HCT116 (cell line): ENCODE results near the gene WWOX.

ENCODE experiments used
- CEBPB ChIP-seq: IDR thresholded peaks from 2 replicates; pipeline ENCODE4 v1.6.1; 2012; ENCODE audit warnings: low read depth
- CTCF ChIP-seq, 3 experiments: fragments of 200-600 bp in 1 of 3; sonication (generic) in 1 of 3; IDR thresholded peaks in 2 of 3; conservative IDR thresholded peaks in 1 of 3; 2 replicates each; pipeline ENCODE4 v1.5.1; 2012 to 2017; ENCODE audit warnings: low read depth in 2 of 3, low read length in 2 of 3, antibody characterized with exemption in 1 of 3, borderline replicate concordance in 1 of 3, control low read depth in 1 of 3, mild to moderate bottlenecking in 1 of 3, mixed read lengths in 1 of 3, mixed run types in 1 of 3, moderate library complexity in 1 of 3; ENCODE audit not compliant: insufficient read depth in 1 of 3
- EZH2 ChIP-seq: fragments of 200-600 bp; sonication (generic); IDR thresholded peaks from 2 replicates; pipeline ENCODE4 v1.6.1; 2017; ENCODE audit warnings: antibody characterized with exemption, mixed run types
- POLR2A ChIP-seq: IDR thresholded peaks from 2 replicates; pipeline ENCODE4 v1.7.0; 2011; ENCODE audit warnings: borderline replicate concordance; ENCODE audit not compliant: insufficient read depth, insufficient read length; ENCODE audit errors: extremely low read depth
- RAD21 ChIP-seq: IDR thresholded peaks from 2 replicates; pipeline ENCODE4 v1.6.1; 2012; ENCODE audit warnings: low read depth, mild to moderate bottlenecking
- SP1 ChIP-seq: IDR thresholded peaks from 2 replicates; pipeline ENCODE4 v1.6.1; 2012; ENCODE audit warnings: low read depth

- TF ChIP-seq CTCF (IDR thresholded peaks at IDR 0.05 in 2 of 3, conservative IDR thresholded peaks at IDR 0.05 in 1 of 3; ENCODE audit: borderline replicate concordance in 1 of 3, insufficient read depth in 1 of 3, low read depth in 2 of 3, low read length in 2 of 3), result no peak
- TF ChIP-seq POLR2A, result no peak
- TF ChIP-seq RAD21, result no peak
- no peak for TF ChIP-seq CEBPB
- no peak for TF ChIP-seq SP1
- no peak for TF ChIP-seq EZH2
Measured at GRCh38 chr16:78982096-78982744, 882.8 kb downstream of the WWOX start.
